Stimulated activated CD4-positive, alpha-beta T cell treated with anti-CD3 and anti-CD28 coated beads, Interleukin-2, amount 100 ng/mL, for 4 hours (primary cell): Measurements from ENCODE around the gene PPM1H.
"Not testable (repeated sequence)": the region's sequence is repeated elsewhere in the genome, so short reads cannot be mapped to it uniquely, and the experiment has no call there.

Experiments
- DNase-seq: peaks from one replicate; pipeline ENCODE4 v3.0.0-alpha.2; 2020; ENCODE audit warnings: low read depth

Gene PPM1H

GRCh38 chr12:62834406-62834805 lies 100.5 kb downstream of the PPM1H start:
- no peak for DNase-seq

- no peak for DNase-seq
Measured at GRCh38 chr12:62833634-62834033, 101.3 kb downstream of the PPM1H start.

GRCh38 chr12:62832558-62832957 lies 102.4 kb downstream of the PPM1H start:
- DNase-seq: no peak

DNA sequence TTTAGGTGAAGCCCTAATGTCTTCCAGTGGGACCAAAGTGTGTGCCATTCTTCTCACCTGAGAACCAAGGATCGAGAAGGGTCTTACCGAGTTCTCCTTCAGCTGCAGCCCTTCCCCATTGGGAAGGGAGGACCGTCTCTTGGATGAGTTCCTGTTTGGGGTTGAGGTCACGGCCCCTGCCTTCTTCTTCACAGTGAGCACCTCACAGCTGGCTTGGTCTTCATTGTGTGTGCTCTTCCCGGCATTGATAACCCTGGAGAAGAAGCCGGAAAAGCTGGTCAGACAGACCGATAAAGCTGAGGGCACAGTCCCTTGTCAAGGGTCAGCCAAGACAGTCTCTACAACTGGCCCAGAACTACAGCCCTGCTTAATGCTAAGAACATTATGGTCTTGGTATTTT lies 102.9 kb downstream of the PPM1H start:
- no peak for DNase-seq

- no peak for DNase-seq
Measured at GRCh38 chr12:62827855-62828254, 107.1 kb downstream of the PPM1H start.

- no peak for DNase-seq
Measured at GRCh38 chr12:62827042-62827441, 107.9 kb downstream of the PPM1H start.

DNA sequence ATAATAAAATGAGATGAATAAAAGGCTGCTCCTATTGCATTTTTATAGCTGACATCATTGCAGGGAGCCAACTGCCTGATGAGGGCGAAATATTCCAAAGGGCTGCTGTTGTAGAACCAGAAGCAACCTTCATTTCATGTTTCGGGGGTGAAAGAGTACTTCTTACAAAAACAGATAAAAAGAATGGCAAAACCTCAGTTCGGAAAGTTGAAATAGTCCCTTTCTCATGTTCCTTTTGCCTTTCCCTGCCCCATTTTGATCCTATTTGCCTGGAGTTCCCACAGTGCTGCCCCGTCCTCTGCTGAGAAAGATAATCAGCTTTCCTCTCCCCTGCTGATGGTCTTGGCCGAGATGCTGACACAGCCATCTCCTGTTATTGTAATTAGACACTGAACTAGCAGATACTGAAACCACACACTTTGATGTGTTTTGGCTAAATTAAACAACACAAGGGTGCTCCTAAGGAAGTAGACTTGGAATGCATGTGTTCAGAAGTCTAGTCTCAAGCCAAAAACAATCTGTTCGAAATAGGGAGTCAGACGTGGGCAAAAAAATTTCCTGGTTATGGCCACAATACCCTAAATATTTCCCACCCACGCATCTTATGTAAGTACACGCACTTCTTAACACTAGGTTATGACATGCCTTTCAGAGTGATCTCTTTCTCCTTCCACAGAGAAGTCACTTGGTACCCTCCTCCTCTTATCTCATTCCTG lies 117.2 kb downstream of the PPM1H start:
- no peak for DNase-seq

DNA sequence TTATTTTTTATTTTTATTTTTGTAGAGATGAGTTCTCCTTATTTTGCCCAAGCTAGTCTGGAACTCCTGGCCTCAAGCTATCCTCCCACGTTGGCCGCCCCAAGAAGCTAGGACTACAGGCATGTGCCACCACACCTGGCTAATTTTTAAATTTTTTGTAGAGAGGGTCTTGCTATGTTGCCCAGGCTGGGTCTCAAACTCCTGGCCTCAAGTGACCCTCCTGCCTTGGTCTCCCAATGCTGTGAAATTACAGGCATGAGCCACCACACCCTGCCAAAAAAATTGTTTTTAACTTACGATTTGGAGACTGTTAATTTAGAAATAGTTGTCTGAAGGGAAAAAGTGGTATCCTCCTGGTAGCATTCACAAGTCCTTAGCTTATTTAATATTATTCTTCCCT lies 120.7 kb downstream of the PPM1H start:
- DNase-seq: no peak

DNA sequence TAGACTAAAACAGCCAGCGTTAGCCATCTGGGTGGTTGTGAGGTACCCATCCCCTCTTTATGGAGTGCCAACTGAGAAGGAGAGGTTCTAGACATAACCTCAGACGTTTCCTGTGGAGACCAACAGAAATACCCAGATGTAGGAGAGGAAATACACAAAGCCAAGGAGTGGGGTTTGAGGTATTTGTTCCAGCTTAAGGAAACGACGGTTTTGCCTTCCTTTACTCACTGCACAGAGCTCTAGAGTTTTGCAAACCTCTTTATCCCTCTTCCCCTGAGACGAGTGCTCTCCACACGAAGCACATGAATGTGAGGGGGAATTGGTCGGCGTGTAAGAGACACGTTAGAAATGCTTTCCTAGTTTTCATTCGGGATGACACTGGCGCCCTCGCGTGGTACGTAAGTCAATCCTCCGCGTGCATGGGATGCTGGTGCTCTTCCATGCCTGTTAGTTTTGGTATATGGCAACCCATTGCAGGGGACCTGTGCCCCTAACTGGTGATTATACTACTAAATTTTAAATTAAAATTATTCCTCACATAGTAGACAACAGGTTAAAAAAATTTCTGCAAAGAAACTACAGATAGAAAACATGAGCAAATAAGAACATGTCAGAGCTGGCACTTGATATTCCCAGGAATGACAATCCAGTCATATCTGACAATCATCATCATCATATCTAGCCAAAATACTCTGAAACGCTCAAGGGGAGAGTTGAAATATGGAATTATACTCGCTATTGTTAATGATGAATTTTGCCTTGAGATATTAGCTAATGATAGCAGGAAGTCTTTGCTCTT lies 121.7 kb downstream of the PPM1H start:
- DNase-seq: peak; percentile 6

DNA sequence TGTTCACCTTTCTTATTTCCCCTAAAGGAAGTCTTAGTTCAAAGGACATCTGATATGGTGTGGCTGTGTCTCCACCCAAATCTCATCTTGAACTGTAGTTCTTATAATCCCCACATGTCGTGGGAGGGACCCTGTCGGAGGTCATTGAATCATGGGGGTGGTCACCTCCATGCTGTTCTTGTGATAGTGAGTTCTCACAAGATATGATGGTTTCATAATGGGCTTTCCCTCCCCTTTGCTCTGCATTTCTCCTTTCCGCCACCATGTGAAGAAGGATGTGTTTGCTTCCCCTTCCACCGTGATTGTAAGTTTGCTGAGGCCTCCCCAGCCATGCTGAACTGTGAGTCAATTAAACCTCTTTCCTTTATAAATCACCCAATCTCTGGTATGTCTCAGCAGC lies 123.5 kb downstream of the PPM1H start:
- not testable (repeated sequence) for DNase-seq

- no peak for DNase-seq
Measured at GRCh38 chr12:62808166-62808879, 126.6 kb downstream of the PPM1H start.

DNA sequence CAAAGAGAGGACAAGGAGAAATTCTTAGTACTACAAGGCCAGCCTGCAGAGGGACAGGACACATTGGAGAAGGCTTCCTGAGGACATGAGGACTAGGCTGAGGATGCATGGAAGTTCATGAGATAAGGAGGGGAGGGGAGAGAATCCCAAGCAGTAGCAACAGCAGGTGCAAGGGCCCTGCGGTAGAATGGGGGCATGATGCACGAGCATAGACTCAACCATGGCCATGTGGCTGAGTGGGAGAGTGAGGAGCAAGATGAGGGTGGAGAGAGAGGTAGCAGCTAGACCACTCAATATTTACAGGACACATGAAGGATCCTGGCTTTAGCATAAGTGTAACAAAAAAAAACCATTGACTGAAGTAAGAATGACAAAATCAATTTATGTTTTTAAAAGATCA lies 128.1 kb downstream of the PPM1H start:
- no peak for DNase-seq

DNA sequence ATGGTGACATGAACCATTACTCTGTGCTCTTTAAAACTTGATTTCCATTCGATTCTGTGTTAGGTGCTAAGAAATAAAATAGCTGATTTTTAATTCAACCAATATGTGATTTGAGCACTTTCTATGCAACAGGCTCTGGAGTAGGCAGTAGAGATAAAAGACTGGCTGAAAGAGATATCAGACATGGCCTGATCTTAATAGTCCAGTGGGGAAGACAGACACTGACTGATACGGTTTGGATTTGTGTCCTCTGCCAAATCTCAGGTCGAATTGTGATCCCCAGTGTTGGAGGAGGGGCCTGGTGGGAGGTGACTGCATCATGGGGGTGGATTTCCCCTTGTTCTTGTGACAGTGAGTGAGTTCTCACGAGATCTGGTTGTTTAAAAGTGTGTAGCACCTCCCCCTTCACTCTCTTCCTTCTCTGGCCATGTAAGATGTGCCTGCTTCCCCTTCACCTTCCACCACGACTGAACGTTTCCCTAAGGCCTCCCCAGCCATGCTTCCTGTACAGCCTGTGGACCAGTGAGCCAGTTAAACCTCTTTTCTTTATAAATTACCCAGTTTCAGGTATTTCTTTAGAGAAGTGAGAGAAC lies 128.6 kb downstream of the PPM1H start:
- DNase-seq: no peak

DNA sequence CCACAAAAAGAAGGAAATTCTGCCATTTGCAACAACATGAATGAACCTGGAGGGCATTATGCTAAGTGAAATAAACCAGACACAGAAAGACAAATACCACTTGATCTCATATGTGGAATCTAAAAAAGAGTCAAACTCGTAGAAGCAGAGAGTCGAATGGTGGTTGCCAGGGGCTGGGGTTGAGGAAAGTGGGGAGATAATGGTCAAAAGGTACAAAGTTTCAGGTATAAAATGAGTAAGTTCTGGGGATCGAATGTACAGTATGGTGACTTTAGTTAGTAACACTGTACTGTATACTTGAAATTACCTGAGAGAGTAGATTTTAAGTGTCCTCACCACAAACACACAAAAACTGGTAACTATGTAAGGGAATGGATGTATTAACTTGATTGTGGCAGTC lies 129.4 kb downstream of the PPM1H start:
- no peak for DNase-seq

DNA sequence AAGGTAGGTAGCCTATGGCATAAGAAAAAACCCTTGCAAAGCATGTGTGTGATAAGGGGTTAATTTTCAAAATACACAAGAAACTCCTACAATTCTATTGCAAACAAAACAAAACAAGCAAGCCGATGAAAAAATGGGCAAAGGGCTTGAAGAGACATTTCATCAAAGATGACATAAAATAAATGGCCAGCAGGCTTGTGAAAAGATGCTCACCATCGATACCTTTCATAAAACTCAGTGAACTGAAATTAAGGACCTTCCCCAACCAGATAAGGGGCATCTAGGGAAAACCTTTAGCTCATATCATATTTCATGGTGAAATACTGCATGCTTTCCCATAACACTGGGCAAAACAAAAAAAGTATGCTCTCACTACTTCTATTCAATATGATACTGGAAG lies 131.2 kb downstream of the PPM1H start:
- DNase-seq: no peak

GRCh38 chr12:62802984-62803383 lies 132.0 kb downstream of the PPM1H start:
- DNase-seq: no peak

DNA sequence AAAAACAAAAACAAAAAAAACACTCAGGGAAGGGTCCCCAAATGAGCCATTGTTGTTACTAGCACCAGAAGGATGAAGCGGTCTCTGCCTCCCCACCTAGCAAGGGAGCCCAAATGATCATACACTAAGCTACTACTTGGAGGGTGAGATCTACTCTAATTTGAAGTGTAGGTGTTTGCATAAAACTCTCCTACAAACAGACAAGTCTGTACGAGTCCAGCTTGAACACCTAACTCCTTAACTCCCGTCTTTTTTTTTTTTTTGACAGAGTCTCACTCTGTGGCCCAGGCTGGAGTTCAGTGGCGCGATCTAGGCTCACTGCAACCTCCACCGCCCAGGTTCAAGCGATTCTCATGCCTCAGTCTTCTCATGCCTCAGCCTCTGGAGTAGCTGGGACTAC lies 132.6 kb downstream of the PPM1H start:
- DNase-seq: no peak

- no peak for DNase-seq
Measured at GRCh38 chr12:62801796-62802195, 133.2 kb downstream of the PPM1H start.

GRCh38 chr12:62800707-62801400 lies 134.1 kb downstream of the PPM1H start:
- DNase-seq: no peak

DNA sequence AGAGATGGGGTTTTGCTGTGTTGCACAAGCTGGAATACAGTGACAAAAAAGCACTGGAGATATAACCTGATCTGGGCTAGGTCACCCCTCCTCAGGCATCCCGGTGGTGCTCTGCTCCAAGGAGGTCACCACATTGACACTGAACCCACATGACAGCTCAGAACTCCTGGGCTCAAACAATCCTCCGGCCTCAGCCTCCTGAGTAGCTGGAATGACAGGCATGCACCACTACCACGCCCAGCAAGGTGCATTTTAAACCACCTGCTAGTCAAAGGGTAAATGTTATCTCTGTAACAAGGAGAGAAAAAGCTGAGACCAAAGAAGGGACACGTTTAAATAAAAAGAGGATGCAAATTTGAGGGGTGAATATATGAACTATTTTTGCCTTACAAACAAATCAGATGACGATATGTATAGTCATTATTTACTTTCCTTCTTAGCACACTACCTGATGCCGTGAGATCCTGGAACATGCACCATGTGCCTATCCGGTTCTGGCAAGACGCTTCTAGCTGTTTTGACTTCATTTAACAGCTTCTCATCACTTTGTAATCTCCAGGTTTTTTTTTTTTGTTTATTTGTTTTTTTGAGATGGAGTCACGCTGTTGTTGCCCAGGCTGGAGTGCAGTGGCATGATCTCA lies 135.1 kb downstream of the PPM1H start:
- no peak for DNase-seq

- peak; percentile 35 for DNase-seq
Measured at GRCh38 chr12:62799126-62799736, 135.7 kb downstream of the PPM1H start.
